ENCODE results near the gene ZMYND19. TPM values are rescaled to one million over a fixed set of nuclear protein-coding genes. Genes with fewer than 3 reads are reported as not detected.

Gene ZMYND19
- total and polyA plus RNA-seq, 11 donors: 6.8 to 20.5 (median 10.2) TPM

- Histone ChIP-seq H3K27ac (peak overlapping the region in 5 of 12 donors; percentile 15 to 57 (median 25)), H3K9me3 (no peaks in the 10 kb centered on the region), H3K4me3 (no peak overlapping the region), H3K4me1 (peaks cover 0 to 57% (median 31%) of the 10 kb centered on the region in 12 donors), H3K27me3 (no peaks in the 10 kb centered on the region), H3K36me3 (peaks cover 0 to 36% (median 27%) of the 10 kb centered on the region in 9 donors)
- DNase-seq (peak in 2 of 5 donors; percentile 13 to 78), ATAC-seq (peak in 3 of 4 donors; percentile 26 to 44 (median 26))
- 47 to 57% (median 51%) methylated on average over 13 to 21 of the region's 21 CpGs for WGBS, 4 donors
- intact Hi-C loops (cut with DNase I): no loop called here
- TF ChIP-seq CTCF (IDR thresholded peaks at IDR 0.05): no peak
- TF ChIP-seq POLR2A (IDR thresholded peaks at IDR 0.05): peak in 1 of 2 donors; percentile 9
Observed at GRCh38 chr9:137611623-137612609, 21.6 kb upstream of the ZMYND19 start.

- H3K9me3 ChIP-seq: no peaks in the 10 kb centered on the region
- peaks cover 0 to 27% (median 21%) of the 10 kb centered on the region in 9 donors for H3K36me3 ChIP-seq
- intact Hi-C loops (cut with DNase I): no loop called here
- no peaks in the 10 kb centered on the region for H3K27me3 ChIP-seq
- H3K4me1 ChIP-seq: peaks cover 7 to 61% (median 39%) of the 10 kb centered on the region in 12 donors
- no peak overlapping the region for H3K4me3 ChIP-seq
- DNase-seq: peak in 1 of 5 donors; percentile 14
- TF ChIP-seq POLR2A (IDR thresholded peaks at IDR 0.05) (no peak), CTCF (IDR thresholded peaks at IDR 0.05) (no peak)
- WGBS, 4 donors: 80 to 85% (median 82%) methylated on average over 4 to 6 of the region's 6 CpGs
- no peak overlapping the region for H3K27ac ChIP-seq
- no peak for ATAC-seq
Observed at GRCh38 chr9:137610944-137611343, 20.6 kb upstream of the ZMYND19 start.

- ATAC-seq (peak in 3 of 4 donors; percentile 4 to 35 (median 5)), DNase-seq (peak in 3 of 5 donors; percentile 46 to 63 (median 62))
- Histone ChIP-seq H3K4me3 (peak overlapping the region in 10 of 12 donors; percentile 61 to 91 (median 80)), H3K9me3 (no peaks in the 10 kb centered on the region), H3K36me3 (no peaks in the 10 kb centered on the region), H3K4me1 (peaks cover 7 to 63% (median 35%) of the 10 kb centered on the region in 12 donors), H3K27ac (peak overlapping the region in 8 of 12 donors; percentile 8 to 94 (median 82)), H3K27me3 (no peaks in the 10 kb centered on the region)
- TF ChIP-seq CTCF (IDR thresholded peaks at IDR 0.05): no peak
- TF ChIP-seq POLR2A (IDR thresholded peaks at IDR 0.05): no peak
- intact Hi-C loops (cut with DNase I): no loop called here
- 23 to 35% (median 27%) methylated on average over 11 to 17 of the region's 17 CpGs for WGBS, 4 donors
Observed at GRCh38 chr9:137607141-137607857, 17.0 kb upstream of the ZMYND19 start.

All from heart left ventricle (tissue), 16 donors.